PC-9 (cell line): ENCODE measurements around the gene DPP10.

ENCODE experiments used
- EZH2 ChIP-seq: fragments of 200-600 bp; sonication (generic); IDR thresholded peaks from 2 replicates; pipeline ENCODE4 v1.8.0; 2017; ENCODE audit warnings: antibody characterized with exemption, low read depth
- TF ChIP-seq, protein P1 (sequence below): fragments of 200-600 bp; sonication (generic); conservative IDR thresholded peaks from 2 replicates; pipeline ENCODE4 v1.6.1; 2017; ENCODE audit warnings: mixed run types, antibody characterized with exemption, mild to moderate bottlenecking, moderate library complexity

DNA sequence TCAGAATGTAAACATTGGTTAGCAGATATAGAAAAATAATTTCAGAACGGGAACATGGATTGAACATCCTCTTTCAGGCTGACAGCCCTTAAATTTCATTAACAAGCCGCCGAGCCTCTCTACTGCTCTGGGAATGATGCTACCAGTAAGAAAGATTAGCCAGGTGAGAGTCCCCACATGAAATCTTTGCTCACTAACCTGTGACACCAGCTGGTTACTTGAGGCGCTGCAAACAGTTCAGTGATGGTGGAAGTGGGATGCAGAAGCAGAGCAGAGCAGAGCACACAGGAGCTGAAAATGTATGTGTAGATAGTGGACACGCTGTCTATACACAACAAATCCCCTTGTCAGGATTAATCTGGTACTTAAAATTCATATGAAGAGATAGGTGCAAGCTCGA lies 721.1 kb downstream of the DPP10 start:
- TF ChIP-seq, protein P1, sequence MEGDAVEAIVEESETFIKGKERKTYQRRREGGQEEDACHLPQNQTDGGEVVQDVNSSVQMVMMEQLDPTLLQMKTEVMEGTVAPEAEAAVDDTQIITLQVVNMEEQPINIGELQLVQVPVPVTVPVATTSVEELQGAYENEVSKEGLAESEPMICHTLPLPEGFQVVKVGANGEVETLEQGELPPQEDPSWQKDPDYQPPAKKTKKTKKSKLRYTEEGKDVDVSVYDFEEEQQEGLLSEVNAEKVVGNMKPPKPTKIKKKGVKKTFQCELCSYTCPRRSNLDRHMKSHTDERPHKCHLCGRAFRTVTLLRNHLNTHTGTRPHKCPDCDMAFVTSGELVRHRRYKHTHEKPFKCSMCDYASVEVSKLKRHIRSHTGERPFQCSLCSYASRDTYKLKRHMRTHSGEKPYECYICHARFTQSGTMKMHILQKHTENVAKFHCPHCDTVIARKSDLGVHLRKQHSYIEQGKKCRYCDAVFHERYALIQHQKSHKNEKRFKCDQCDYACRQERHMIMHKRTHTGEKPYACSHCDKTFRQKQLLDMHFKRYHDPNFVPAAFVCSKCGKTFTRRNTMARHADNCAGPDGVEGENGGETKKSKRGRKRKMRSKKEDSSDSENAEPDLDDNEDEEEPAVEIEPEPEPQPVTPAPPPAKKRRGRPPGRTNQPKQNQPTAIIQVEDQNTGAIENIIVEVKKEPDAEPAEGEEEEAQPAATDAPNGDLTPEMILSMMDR, result no peak
- TF ChIP-seq EZH2, result no peak
